ENCODE data around the gene VEZT.

The VEZT gene

DNA sequence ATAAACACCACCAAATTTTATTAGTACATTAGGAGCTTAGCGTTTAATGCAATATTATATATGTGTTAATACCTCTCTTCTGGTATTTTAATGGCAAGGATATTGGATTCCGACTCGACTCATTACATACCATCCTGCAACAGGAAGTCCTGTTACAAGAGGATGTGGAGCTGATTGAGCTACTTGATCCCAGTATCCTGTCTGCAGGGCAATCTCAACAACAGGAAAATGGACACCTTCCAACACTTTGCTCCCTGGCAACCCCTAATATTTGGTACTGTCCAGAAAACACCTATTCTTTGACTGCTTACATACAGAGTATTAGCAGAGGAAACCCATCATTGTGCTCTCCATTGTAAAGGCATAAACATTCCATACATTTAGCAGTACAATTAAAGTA, 45.2 kb downstream of the VEZT start:
- no CpG with 5 or more reads among the region's 3 CpGs for WGBS (ENCODE audit: insufficient coverage)
- Histone ChIP-seq H3K4me1 (ENCODE audit: control extremely low read depth in 1 of 4, control insufficient read depth in 4 of 4, insufficient read depth in 4 of 4, low read length in 3 of 4) (no peaks in the 10 kb centered on the region), H3K9me3 (ENCODE audit: control extremely low read depth in 1 of 5, control insufficient read depth in 4 of 5, insufficient read depth in 2 of 5, low read depth in 1 of 5, low read length in 4 of 5) (no peaks in the 10 kb centered on the region), H3K27me3 (replicated peaks in 2 of 5; ENCODE audit: control insufficient read depth in 4 of 5, insufficient read depth in 5 of 5, low read length in 4 of 5) (no peaks in the 10 kb centered on the region), H3K27ac (ENCODE audit: insufficient read depth in 1 of 2, low read depth in 1 of 2, low read length in 2 of 2, poor library complexity in 1 of 2, severe bottlenecking in 2 of 2) (no peak overlapping the region), H3K36me3 (ENCODE audit: control insufficient read depth in 4 of 4, insufficient read depth in 4 of 4, low read length in 3 of 4) (peaks cover 10 to 47% (median 30%) of the 10 kb centered on the region in 4 experiments), H3K4me3 (ENCODE audit: control insufficient read depth in 1 of 7, extremely low read depth in 1 of 7, insufficient read depth in 4 of 7, low read depth in 2 of 7, low read length in 6 of 7) (no peak overlapping the region)
- ChIA-PET CTCF (interaction anchor here (1.2 to 1.9 kb wide), 3 partner anchors 14 to 42 kb away, joined by 3 to 5 read pairs (median 3); no protein-coding TSS in a partner anchor), POLR2A (no interaction called here)
- no peak for DNase-seq

GRCh38 chr12:95265765-95266164, 48.2 kb downstream of the VEZT start:
- Histone ChIP-seq H3K4me3 (ENCODE audit: control insufficient read depth in 1 of 7, extremely low read depth in 1 of 7, insufficient read depth in 4 of 7, low read depth in 2 of 7, low read length in 6 of 7) (no peak overlapping the region), H3K27me3 (replicated peaks in 2 of 5; ENCODE audit: control insufficient read depth in 4 of 5, insufficient read depth in 5 of 5, low read length in 4 of 5) (no peaks in the 10 kb centered on the region), H3K9me3 (ENCODE audit: control extremely low read depth in 1 of 5, control insufficient read depth in 4 of 5, insufficient read depth in 2 of 5, low read depth in 1 of 5, low read length in 4 of 5) (no peaks in the 10 kb centered on the region), H3K4me1 (ENCODE audit: control extremely low read depth in 1 of 4, control insufficient read depth in 4 of 4, insufficient read depth in 4 of 4, low read length in 3 of 4) (no peaks in the 10 kb centered on the region), H3K36me3 (ENCODE audit: control insufficient read depth in 4 of 4, insufficient read depth in 4 of 4, low read length in 3 of 4) (peaks cover 14 to 59% (median 35%) of the 10 kb centered on the region in 4 experiments), H3K27ac (ENCODE audit: insufficient read depth in 1 of 2, low read depth in 1 of 2, low read length in 2 of 2, poor library complexity in 1 of 2, severe bottlenecking in 2 of 2) (no peak overlapping the region)
- ChIA-PET CTCF (interaction anchor here (0.9 to 1.0 kb wide), 2 partner anchors 11 to 15 kb away, joined by 3 read pairs; no protein-coding TSS in a partner anchor), POLR2A (no interaction called here)
- 100% methylated on average over 2 of the region's 2 CpGs for WGBS (ENCODE audit: insufficient coverage)
- DNase-seq = no peak

DNA sequence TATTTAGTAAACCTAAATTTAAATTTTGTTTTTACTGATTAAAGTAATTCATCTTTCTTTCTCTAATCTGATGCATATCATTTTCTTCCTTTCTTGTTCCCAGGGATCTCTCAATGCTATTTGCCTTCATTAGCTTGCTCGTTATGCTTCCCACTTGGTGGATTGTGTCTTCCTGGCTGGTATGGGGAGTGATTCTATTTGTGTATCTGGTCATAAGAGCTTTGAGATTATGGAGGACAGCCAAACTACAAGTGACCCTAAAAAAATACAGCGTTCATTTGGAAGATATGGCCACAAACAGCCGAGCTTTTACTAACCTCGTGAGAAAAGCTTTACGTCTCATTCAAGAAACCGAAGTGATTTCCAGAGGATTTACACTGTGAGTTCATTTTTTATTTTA, 48.6 kb downstream of the VEZT start:
- POLR2A ChIA-PET = no interaction called here
- Histone ChIP-seq H3K27ac (ENCODE audit: insufficient read depth in 1 of 2, low read depth in 1 of 2, low read length in 2 of 2, poor library complexity in 1 of 2, severe bottlenecking in 2 of 2) (no peak overlapping the region), H3K9me3 (ENCODE audit: control extremely low read depth in 1 of 5, control insufficient read depth in 4 of 5, insufficient read depth in 2 of 5, low read depth in 1 of 5, low read length in 4 of 5) (no peaks in the 10 kb centered on the region), H3K27me3 (replicated peaks in 2 of 5; ENCODE audit: control insufficient read depth in 4 of 5, insufficient read depth in 5 of 5, low read length in 4 of 5) (no peaks in the 10 kb centered on the region), H3K36me3 (ENCODE audit: control insufficient read depth in 4 of 4, insufficient read depth in 4 of 4, low read length in 3 of 4) (peaks cover 14 to 59% (median 36%) of the 10 kb centered on the region in 4 experiments), H3K4me1 (ENCODE audit: control extremely low read depth in 1 of 4, control insufficient read depth in 4 of 4, insufficient read depth in 4 of 4, low read length in 3 of 4) (no peaks in the 10 kb centered on the region), H3K4me3 (ENCODE audit: control insufficient read depth in 1 of 7, extremely low read depth in 1 of 7, insufficient read depth in 4 of 7, low read depth in 2 of 7, low read length in 6 of 7) (no peak overlapping the region)
- CTCF ChIA-PET = interaction anchor here (0.9 to 1.0 kb wide), 2 partner anchors 11 to 15 kb away, joined by 3 read pairs; no protein-coding TSS in a partner anchor
- DNase-seq = no peak
- WGBS (ENCODE audit: insufficient coverage) = 100% methylated on average over 1 of the region's 6 CpGs

DNA sequence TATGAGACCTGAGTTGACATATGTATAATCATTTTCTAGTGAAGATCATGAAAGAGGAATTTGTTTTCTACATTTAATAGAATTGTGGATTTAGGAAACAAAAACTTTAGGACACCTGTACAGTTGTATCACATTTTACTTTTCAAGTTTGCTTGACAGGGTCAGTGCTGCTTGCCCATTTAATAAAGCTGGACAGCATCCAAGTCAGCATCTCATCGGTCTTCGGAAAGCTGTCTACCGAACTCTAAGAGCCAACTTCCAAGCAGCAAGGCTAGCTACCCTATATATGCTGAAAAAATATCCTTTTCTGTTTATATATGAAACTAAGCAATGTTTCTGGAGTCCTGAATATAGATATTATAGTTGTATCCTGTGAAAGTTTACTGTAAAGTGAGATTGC, 52.3 kb downstream of the VEZT start:
- H3K9me3 ChIP-seq (ENCODE audit: control extremely low read depth in 1 of 5, control insufficient read depth in 4 of 5, insufficient read depth in 2 of 5, low read depth in 1 of 5, low read length in 4 of 5) = no peaks in the 10 kb centered on the region
- H3K27ac ChIP-seq (ENCODE audit: insufficient read depth in 1 of 2, low read depth in 1 of 2, low read length in 2 of 2, poor library complexity in 1 of 2, severe bottlenecking in 2 of 2) = no peak overlapping the region
- H3K4me3 ChIP-seq (ENCODE audit: control insufficient read depth in 1 of 7, extremely low read depth in 1 of 7, insufficient read depth in 4 of 7, low read depth in 2 of 7, low read length in 6 of 7) = no peak overlapping the region
- ChIA-PET CTCF (interaction anchor here (1.6 kb wide), 1 partner anchor 8 kb away, joined by 3 read pairs; no protein-coding TSS in a partner anchor), POLR2A (no interaction called here)
- H3K27me3 ChIP-seq (replicated peaks in 2 of 5; ENCODE audit: control insufficient read depth in 4 of 5, insufficient read depth in 5 of 5, low read length in 4 of 5) = no peaks in the 10 kb centered on the region
- DNase-seq = no peak
- H3K4me1 ChIP-seq (ENCODE audit: control extremely low read depth in 1 of 4, control insufficient read depth in 4 of 4, insufficient read depth in 4 of 4, low read length in 3 of 4) = no peaks in the 10 kb centered on the region
- peaks cover 14 to 57% (median 36%) of the 10 kb centered on the region in 4 experiments for H3K36me3 ChIP-seq (ENCODE audit: control insufficient read depth in 4 of 4, insufficient read depth in 4 of 4, low read length in 3 of 4)
- no CpG with 5 or more reads among the region's 3 CpGs for WGBS (ENCODE audit: insufficient coverage)

GRCh38 chr12:95271465-95271864, 53.9 kb downstream of the VEZT start:
- WGBS (ENCODE audit: insufficient coverage) = 100% methylated on average over 2 of the region's 2 CpGs
- no peak overlapping the region for H3K27ac ChIP-seq (ENCODE audit: insufficient read depth in 1 of 2, low read depth in 1 of 2, low read length in 2 of 2, poor library complexity in 1 of 2, severe bottlenecking in 2 of 2)
- no peak for DNase-seq
- H3K9me3 ChIP-seq (ENCODE audit: control extremely low read depth in 1 of 5, control insufficient read depth in 4 of 5, insufficient read depth in 2 of 5, low read depth in 1 of 5, low read length in 4 of 5) = no peaks in the 10 kb centered on the region
- ChIA-PET POLR2A (interaction anchor here (0.5 kb wide), 1 partner anchor 54 kb away, joined by 3 read pairs; the partner anchor contains the start of genes FGD6 and VEZT), CTCF (no interaction called here)
- H3K4me1 ChIP-seq (ENCODE audit: control extremely low read depth in 1 of 4, control insufficient read depth in 4 of 4, insufficient read depth in 4 of 4, low read length in 3 of 4) = no peaks in the 10 kb centered on the region
- H3K36me3 ChIP-seq (ENCODE audit: control insufficient read depth in 4 of 4, insufficient read depth in 4 of 4, low read length in 3 of 4) = peaks cover 16 to 50% (median 35%) of the 10 kb centered on the region in 4 experiments
- H3K4me3 ChIP-seq (ENCODE audit: control insufficient read depth in 1 of 7, extremely low read depth in 1 of 7, insufficient read depth in 4 of 7, low read depth in 2 of 7, low read length in 6 of 7) = no peak overlapping the region
- H3K27me3 ChIP-seq (replicated peaks in 2 of 5; ENCODE audit: control insufficient read depth in 4 of 5, insufficient read depth in 5 of 5, low read length in 4 of 5) = no peaks in the 10 kb centered on the region

GRCh38 chr12:95277139-95277538, 59.5 kb downstream of the VEZT start:
- no peak for DNase-seq
- H3K4me3 ChIP-seq (ENCODE audit: control insufficient read depth in 1 of 7, extremely low read depth in 1 of 7, insufficient read depth in 4 of 7, low read depth in 2 of 7, low read length in 6 of 7) = no peak overlapping the region
- peaks cover 7 to 42% (median 22%) of the 10 kb centered on the region in 4 experiments for H3K36me3 ChIP-seq (ENCODE audit: control insufficient read depth in 4 of 4, insufficient read depth in 4 of 4, low read length in 3 of 4)
- H3K27me3 ChIP-seq (replicated peaks in 2 of 5; ENCODE audit: control insufficient read depth in 4 of 5, insufficient read depth in 5 of 5, low read length in 4 of 5) = no peaks in the 10 kb centered on the region
- no CpG with 5 or more reads among the region's 1 CpG for WGBS (ENCODE audit: insufficient coverage)
- H3K27ac ChIP-seq (ENCODE audit: insufficient read depth in 1 of 2, low read depth in 1 of 2, low read length in 2 of 2, poor library complexity in 1 of 2, severe bottlenecking in 2 of 2) = no peak overlapping the region
- H3K9me3 ChIP-seq (ENCODE audit: control extremely low read depth in 1 of 5, control insufficient read depth in 4 of 5, insufficient read depth in 2 of 5, low read depth in 1 of 5, low read length in 4 of 5) = no peaks in the 10 kb centered on the region
- CTCF ChIA-PET = interaction anchor here (0.7 to 1.5 kb wide), 6 partner anchors 8 to 196 kb away, joined by 3 read pairs; no protein-coding TSS in a partner anchor
- no peaks in the 10 kb centered on the region for H3K4me1 ChIP-seq (ENCODE audit: control extremely low read depth in 1 of 4, control insufficient read depth in 4 of 4, insufficient read depth in 4 of 4, low read length in 3 of 4)
- POLR2A ChIA-PET = no interaction called here

DNA sequence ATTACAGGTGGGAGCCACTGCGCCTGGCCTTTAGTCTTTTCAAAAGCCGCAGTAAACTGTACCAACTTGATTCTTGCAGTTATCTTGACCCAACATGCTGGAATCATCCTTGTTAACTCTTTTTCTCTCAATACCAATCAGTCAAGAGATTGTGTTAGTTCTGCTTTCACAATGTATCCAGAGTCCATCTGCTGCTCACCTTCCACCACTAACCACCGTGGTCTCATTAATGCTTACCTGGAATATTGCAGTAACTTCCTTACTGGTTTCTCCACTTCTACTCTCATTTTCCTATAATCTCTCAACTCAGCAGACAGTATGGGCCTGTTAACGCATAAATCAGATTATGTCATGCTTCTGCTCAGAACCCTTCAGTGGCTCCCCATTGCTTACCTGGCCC, 62.2 kb downstream of the VEZT start:
- POLR2A ChIA-PET = no interaction called here
- no peaks in the 10 kb centered on the region for H3K27me3 ChIP-seq (replicated peaks in 2 of 5; ENCODE audit: control insufficient read depth in 4 of 5, insufficient read depth in 5 of 5, low read length in 4 of 5)
- H3K4me1 ChIP-seq (ENCODE audit: control extremely low read depth in 1 of 4, control insufficient read depth in 4 of 4, insufficient read depth in 4 of 4, low read length in 3 of 4) = no peaks in the 10 kb centered on the region
- DNase-seq = no peak
- no peaks in the 10 kb centered on the region for H3K9me3 ChIP-seq (ENCODE audit: control extremely low read depth in 1 of 5, control insufficient read depth in 4 of 5, insufficient read depth in 2 of 5, low read depth in 1 of 5, low read length in 4 of 5)
- peaks cover 14 to 52% (median 31%) of the 10 kb centered on the region in 4 experiments for H3K36me3 ChIP-seq (ENCODE audit: control insufficient read depth in 4 of 4, insufficient read depth in 4 of 4, low read length in 3 of 4)
- no peak overlapping the region for H3K4me3 ChIP-seq (ENCODE audit: control insufficient read depth in 1 of 7, extremely low read depth in 1 of 7, insufficient read depth in 4 of 7, low read depth in 2 of 7, low read length in 6 of 7)
- no peak overlapping the region for H3K27ac ChIP-seq (ENCODE audit: insufficient read depth in 1 of 2, low read depth in 1 of 2, low read length in 2 of 2, poor library complexity in 1 of 2, severe bottlenecking in 2 of 2)
- 95% methylated on average over 4 of the region's 4 CpGs for WGBS (ENCODE audit: insufficient coverage)
- CTCF ChIA-PET = no interaction called here
